Activated T-helper 2 cell treated with anti-CD3 and anti-CD28 coated beads, Interferon-gamma antibody, Interleukin-2, Interleukin-4, amounts not matched to agents 10 μg/mL and 5 μg/mL and 100 μg/mL, durations not matched to agents 14 hours and 24 hours and 36 hours (primary cell): ENCODE results near the gene TMED7. TPM values are rescaled to one million over a fixed set of nuclear protein-coding genes. Genes with fewer than 3 reads are reported as not detected.

ENCODE experiments used
- DNase-seq: peaks from one replicate; pipeline ENCODE4 v3.0.0; 2021; ENCODE audit warnings: low spot score
- H3K27ac Mint-ChIP-seq: one replicate; pipeline ENCODE4 v1.8.0; 2021; ENCODE audit warnings: mixed read lengths
- H3K27me3 Mint-ChIP-seq: one replicate; pipeline ENCODE4 v1.8.0; 2021; ENCODE audit warnings: low read depth, mixed read lengths
- H3K36me3 Mint-ChIP-seq: one replicate; pipeline ENCODE4 v1.8.0; 2021; ENCODE audit warnings: low read depth, mixed read lengths
- H3K4me1 Mint-ChIP-seq: one replicate; pipeline ENCODE4 v1.8.0; 2021; ENCODE audit warnings: low read depth, mixed read lengths
- H3K4me3 Mint-ChIP-seq: one replicate; pipeline ENCODE4 v1.8.0; 2021; ENCODE audit warnings: low read depth, mild to moderate bottlenecking, moderate library complexity, mixed read lengths
- H3K9me3 Mint-ChIP-seq: one replicate; pipeline ENCODE4 v1.8.0; 2021; ENCODE audit warnings: mixed read lengths
- intact Hi-C: fragments of 100-400 bp; cut with micrococcal nuclease; formaldehyde crosslinking; loops from one replicate; pipeline ENCODE4 v1.15.1; 2023
- total RNA-seq: library from RNA; stranded (reverse); gene quantifications from 2 replicates; pipeline ENCODE4 v1.2.3, GENCODE V29; 2022

TMED7 gene
- total RNA-seq, 1 donor from 2014 or later, result 40.2 TPM

DNA sequence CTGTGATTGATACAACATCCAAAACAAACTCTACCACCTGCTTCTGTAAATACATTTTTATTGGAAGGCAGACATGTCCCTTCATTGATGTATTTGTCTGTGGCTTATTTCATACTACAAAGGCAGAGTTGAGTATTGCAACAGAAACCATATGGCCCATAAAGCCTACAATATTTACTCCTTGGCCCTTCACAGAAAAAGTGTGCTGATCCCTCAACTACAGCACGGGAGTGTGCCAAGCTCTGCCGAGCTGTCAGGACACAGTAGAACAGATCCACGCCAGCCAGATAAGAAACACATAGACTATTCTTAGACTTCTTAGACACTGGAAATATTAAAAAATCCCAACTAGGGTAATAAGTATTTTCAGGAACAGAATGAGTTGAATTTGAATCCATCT, 36.8 kb downstream of the TMED7 start:
- Mint-ChIP-seq H3K4me3 (no peak overlapping the region), H3K27ac (no peak overlapping the region), H3K36me3 (no peaks in the 10 kb centered on the region), H3K27me3 (peaks cover 10% of the 10 kb centered on the region), H3K9me3 (no peaks in the 10 kb centered on the region), H3K4me1 (no peaks in the 10 kb centered on the region)
- DNase-seq, result no peak
- intact Hi-C loops, result loop anchor here (5.0 kb wide), 1 partner anchor 202 kb away; no protein-coding TSS in a partner anchor

DNA sequence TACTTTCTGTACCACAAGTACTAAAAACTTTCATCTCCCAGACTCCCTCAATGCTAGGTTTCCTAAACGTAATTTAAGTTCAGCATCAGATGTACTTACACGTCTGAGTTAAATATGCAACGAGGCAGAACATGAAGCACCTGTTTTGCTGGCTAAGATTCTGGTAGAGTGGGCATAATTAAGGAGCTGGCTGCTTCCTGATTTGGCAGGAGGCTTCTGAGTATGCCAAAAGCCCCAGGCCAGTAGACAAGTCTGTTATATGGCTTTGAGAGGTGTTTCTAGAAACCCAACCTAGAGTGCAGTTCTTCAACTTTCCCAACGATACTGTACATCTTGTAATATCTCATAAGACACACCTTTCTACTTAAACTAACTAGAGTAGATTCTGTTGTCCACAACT, 37.2 kb downstream of the TMED7 start:
- H3K36me3 Mint-ChIP-seq, result no peaks in the 10 kb centered on the region
- H3K9me3 Mint-ChIP-seq, result no peaks in the 10 kb centered on the region
- no peak overlapping the region for H3K4me3 Mint-ChIP-seq
- peaks cover 9% of the 10 kb centered on the region for H3K27me3 Mint-ChIP-seq
- DNase-seq, result no peak
- intact Hi-C loops, result loop anchor here (5.0 kb wide), 1 partner anchor 201 kb away; no protein-coding TSS in a partner anchor
- no peak overlapping the region for H3K27ac Mint-ChIP-seq
- H3K4me1 Mint-ChIP-seq, result no peaks in the 10 kb centered on the region

DNA sequence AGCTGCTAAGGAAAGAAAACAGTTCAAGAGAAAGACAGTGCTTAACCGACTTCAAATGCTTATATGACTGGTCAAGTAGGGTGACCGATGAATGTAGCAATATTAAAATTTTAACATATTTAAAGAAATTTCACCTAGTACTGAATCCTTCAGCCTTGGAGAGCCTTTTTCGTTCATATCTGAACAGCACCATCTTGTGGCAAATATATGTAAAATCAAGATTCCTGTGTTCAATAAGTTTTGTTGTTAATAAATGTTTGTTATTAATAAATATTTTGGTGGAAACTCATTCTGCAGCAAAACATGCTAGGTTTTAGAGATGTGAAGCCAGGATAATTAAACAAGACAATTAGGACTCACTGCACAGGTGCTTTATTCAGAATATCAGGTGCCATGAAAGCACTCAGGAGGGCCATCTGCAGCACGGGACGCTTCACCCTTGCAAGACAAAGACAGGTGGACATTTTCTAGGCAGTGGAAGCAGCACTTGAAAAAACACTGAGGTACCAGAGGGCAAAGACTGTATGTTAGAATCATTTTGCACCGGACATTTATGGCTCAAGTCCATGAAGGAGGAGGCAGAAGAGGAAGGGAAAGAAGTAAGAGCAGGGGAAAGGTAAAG, 39.2 kb downstream of the TMED7 start:
- no peaks in the 10 kb centered on the region for H3K9me3 Mint-ChIP-seq
- no peak for DNase-seq
- H3K4me3 Mint-ChIP-seq, result no peak overlapping the region
- intact Hi-C loops, result loop anchor here (1.0 to 5.0 kb wide), 2 partner anchors 199 to 277 kb away; no protein-coding TSS in a partner anchor
- H3K36me3 Mint-ChIP-seq, result no peaks in the 10 kb centered on the region
- H3K4me1 Mint-ChIP-seq, result no peaks in the 10 kb centered on the region
- no peak overlapping the region for H3K27ac Mint-ChIP-seq
- peaks cover 15% of the 10 kb centered on the region for H3K27me3 Mint-ChIP-seq

DNA sequence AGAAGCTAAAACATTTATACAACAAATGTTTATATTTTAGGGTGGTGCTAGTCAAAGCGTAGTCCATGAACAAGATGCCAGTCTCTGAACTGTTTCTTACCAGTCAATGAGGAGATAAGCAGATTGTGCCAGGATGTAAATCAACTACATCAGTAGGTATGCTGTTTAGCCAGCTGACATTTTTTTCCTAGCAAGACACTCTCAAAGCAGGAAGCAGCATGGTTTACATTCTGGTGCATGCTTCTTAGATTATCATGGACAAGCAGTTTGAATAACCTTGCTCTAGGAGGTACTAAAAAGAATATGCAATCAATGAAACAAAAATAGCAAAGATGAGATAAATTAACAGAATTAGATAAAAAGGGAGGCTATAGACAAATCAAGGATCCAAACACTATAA, 40.6 kb downstream of the TMED7 start:
- intact Hi-C loops, result loop anchor here (5.0 kb wide), 1 partner anchor 198 kb away; no protein-coding TSS in a partner anchor
- Mint-ChIP-seq H3K4me3 (no peak overlapping the region), H3K27me3 (peaks cover 10% of the 10 kb centered on the region), H3K4me1 (no peaks in the 10 kb centered on the region), H3K27ac (no peak overlapping the region), H3K36me3 (no peaks in the 10 kb centered on the region), H3K9me3 (no peaks in the 10 kb centered on the region)
- DNase-seq, result no peak

DNA sequence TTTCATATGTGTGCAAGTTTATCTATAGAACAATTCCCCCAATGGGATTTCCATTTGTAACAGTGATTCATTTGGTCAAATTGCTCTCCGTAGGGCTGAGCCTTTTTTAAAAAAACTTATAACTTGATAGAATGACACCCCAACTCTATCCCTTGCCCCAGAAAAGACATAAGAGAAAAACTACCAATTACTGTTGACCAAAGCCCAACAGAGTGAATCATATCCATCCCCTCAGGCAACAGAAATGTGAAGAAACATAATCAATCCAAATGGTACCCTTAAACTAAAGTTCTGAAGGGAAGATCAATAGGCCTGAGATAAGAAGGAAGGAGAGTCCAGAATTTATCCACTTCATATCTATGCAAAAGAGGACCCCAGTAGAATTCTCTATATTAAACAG, 41.3 kb downstream of the TMED7 start:
- H3K4me3 Mint-ChIP-seq, result no peak overlapping the region
- intact Hi-C loops, result no loop called here
- peaks cover 10% of the 10 kb centered on the region for H3K27me3 Mint-ChIP-seq

DNA sequence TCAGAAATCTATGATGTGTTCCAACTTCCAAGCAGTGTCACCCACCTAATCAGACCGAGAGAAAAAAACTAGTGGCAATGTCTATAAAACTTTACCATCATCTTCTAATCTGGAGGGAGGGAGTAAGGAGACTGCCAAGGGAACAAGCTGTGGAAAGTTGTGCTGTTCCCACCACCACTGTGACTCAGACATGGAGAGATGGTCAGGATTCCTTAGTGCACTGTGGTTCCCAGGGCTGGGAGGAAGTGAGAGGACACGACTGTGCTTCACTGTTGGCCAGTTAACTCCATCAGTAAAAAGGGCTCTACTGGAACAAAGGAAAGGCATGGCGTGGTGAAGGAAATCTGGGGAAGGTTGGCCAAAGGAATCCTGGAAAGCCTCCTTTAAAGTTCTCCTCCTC, 42.4 kb downstream of the TMED7 start:
- no peak for DNase-seq
- Mint-ChIP-seq H3K9me3 (no peaks in the 10 kb centered on the region), H3K36me3 (no peaks in the 10 kb centered on the region), H3K27me3 (peaks cover 10% of the 10 kb centered on the region), H3K4me3 (no peak overlapping the region), H3K27ac (no peak overlapping the region), H3K4me1 (no peaks in the 10 kb centered on the region)
- intact Hi-C loops, result no loop called here

More for the DNA sequence above, 41.3 kb downstream of the TMED7 start:
- no peaks in the 10 kb centered on the region for H3K9me3 Mint-ChIP-seq
- no peaks in the 10 kb centered on the region for H3K36me3 Mint-ChIP-seq
- H3K4me1 Mint-ChIP-seq, result no peaks in the 10 kb centered on the region
- DNase-seq, result no peak
- no peak overlapping the region for H3K27ac Mint-ChIP-seq

DNA sequence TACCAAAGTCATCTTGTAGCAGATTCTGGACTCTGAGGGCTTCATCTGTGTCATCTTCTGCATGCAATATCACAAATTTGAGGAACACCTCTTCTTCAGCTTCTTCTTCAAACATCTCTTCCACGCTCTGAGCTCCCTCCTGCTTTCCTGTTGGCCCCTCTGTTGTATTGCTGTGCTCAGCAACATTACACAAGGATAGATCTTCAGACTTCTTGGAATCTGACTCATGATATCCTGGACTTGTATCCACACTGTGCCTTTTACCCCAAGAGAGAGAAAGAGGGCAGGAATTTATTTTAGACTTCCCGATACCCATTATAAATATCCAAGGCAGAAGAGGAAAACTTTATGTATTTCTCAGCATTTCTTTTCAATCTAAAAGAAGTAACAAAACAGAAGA, 44.9 kb downstream of the TMED7 start:
- intact Hi-C loops, result no loop called here

DNA sequence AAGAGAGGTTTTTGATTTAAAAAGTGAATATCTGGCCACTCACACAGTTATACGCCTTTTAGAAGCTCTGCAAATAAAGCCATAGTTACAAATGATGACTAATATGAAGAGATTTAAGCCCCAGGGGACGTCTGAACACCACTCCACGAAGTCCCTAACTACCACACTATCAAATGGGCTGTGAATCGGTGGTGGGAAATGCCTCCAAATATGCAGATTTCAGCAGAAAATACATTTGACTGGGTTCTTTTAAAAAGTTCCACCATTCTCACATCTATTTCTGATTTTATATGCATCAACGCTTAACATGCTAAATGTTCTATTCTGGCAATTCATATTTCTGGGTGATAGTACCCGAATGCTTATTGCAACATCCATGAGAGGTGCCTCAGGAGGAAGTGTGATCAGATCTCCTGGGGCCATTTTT, 46.1 kb downstream of the TMED7 start:
- no peak for DNase-seq
- Mint-ChIP-seq H3K27me3 (peaks cover 12% of the 10 kb centered on the region), H3K4me1 (no peaks in the 10 kb centered on the region), H3K9me3 (no peaks in the 10 kb centered on the region), H3K4me3 (no peak overlapping the region), H3K27ac (no peak overlapping the region), H3K36me3 (no peaks in the 10 kb centered on the region)
- intact Hi-C loops, result no loop called here

More for the DNA sequence above, 44.9 kb downstream of the TMED7 start:
- Mint-ChIP-seq H3K9me3 (no peaks in the 10 kb centered on the region), H3K27me3 (peaks cover 10% of the 10 kb centered on the region), H3K27ac (no peak overlapping the region), H3K4me1 (no peaks in the 10 kb centered on the region), H3K36me3 (no peaks in the 10 kb centered on the region), H3K4me3 (no peak overlapping the region)
- no peak for DNase-seq

DNA sequence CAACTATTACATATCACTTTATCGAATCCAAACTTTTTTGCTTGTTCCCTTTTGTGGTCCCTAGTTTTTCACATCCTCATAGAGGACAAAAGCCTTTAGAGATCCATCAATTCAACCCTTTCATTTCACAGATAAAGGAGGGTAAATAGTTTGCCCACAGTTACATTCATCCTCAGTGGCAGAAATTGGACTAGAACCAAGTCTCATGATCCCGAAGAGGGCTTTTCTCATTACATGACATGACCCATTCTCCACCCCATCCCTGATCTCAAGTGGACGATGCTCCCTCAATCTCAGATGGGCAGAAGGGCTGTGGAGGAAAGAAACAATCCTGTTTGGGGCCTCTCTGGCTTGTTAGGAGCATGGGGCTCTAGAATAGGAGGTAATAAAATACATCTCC, 46.6 kb downstream of the TMED7 start:
- Mint-ChIP-seq H3K4me1 (no peaks in the 10 kb centered on the region), H3K4me3 (no peak overlapping the region), H3K9me3 (no peaks in the 10 kb centered on the region), H3K27me3 (peaks cover 14% of the 10 kb centered on the region), H3K36me3 (no peaks in the 10 kb centered on the region), H3K27ac (no peak overlapping the region)
- no peak for DNase-seq
- intact Hi-C loops, result no loop called here

DNA sequence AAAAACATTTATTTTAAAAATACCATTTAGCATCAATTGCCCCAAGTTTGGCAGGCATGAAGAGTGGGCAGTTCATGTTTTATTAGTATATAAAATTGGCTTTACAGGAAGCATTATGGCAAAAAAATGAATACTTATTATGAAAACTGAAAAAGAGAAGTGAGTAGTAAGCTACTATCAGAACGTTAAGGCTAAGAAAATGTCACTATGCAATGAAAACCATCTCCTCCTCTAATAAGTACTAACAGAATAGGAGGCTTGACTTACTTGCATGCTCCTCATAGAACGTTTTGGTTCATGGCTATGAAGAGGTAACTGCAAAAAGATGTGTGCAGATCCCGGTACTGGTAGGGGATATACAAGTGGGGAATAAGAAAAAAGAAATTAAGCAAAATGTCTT, 47.2 kb downstream of the TMED7 start:
- no peaks in the 10 kb centered on the region for H3K36me3 Mint-ChIP-seq
- H3K9me3 Mint-ChIP-seq, result no peaks in the 10 kb centered on the region
- no peak overlapping the region for H3K27ac Mint-ChIP-seq
- peaks cover 14% of the 10 kb centered on the region for H3K27me3 Mint-ChIP-seq
- H3K4me3 Mint-ChIP-seq, result no peak overlapping the region
- DNase-seq, result no peak
- intact Hi-C loops, result no loop called here
- H3K4me1 Mint-ChIP-seq, result no peaks in the 10 kb centered on the region

DNA sequence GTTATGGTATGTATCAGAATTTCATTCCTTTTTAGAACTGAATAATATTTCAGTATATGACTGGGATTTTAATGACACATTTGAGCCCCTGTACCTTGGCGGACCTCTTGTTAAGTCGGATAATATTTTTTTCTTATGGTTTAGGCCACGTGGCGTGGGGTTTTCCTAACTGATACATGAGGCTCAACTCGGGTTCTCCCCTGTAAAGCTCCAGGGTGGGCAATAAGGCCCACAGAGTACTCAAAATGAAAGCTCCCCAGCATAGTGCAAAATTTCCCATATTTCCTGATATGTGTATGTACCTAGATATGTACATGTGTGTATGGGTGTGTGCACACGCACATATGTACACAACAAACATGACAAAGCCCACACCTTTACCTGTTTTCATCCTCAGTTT, 48.1 kb downstream of the TMED7 start:
- intact Hi-C loops, result no loop called here

DNA sequence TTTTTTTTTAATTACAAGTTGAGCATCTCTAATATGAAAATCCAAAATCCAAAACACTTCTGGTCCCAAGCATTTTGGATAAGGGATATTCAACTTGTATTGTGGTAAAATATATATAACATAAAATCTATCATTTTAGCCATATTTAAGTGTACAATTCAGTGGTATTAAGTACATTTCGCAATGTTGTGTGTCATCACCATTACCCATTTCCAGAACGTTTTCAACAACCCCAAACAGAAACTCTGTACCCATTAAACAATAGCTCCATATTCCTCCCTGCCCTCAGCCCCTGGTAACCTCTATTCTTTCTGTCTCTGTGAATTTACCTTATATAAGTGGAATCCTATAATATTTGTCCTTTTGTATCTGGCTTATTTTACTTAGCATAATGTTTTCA, 48.5 kb downstream of the TMED7 start:
- no peak for DNase-seq
- peaks cover 15% of the 10 kb centered on the region for H3K27me3 Mint-ChIP-seq
- H3K27ac Mint-ChIP-seq, result no peak overlapping the region
- no peaks in the 10 kb centered on the region for H3K36me3 Mint-ChIP-seq
- no peaks in the 10 kb centered on the region for H3K4me1 Mint-ChIP-seq
- no peak overlapping the region for H3K4me3 Mint-ChIP-seq
- intact Hi-C loops, result no loop called here
- H3K9me3 Mint-ChIP-seq, result no peaks in the 10 kb centered on the region

More for the DNA sequence above, 48.1 kb downstream of the TMED7 start:
- no peak for DNase-seq
- Mint-ChIP-seq H3K27ac (no peak overlapping the region), H3K4me3 (no peak overlapping the region), H3K9me3 (no peaks in the 10 kb centered on the region), H3K27me3 (peaks cover 11% of the 10 kb centered on the region), H3K36me3 (no peaks in the 10 kb centered on the region), H3K4me1 (no peaks in the 10 kb centered on the region)

DNA sequence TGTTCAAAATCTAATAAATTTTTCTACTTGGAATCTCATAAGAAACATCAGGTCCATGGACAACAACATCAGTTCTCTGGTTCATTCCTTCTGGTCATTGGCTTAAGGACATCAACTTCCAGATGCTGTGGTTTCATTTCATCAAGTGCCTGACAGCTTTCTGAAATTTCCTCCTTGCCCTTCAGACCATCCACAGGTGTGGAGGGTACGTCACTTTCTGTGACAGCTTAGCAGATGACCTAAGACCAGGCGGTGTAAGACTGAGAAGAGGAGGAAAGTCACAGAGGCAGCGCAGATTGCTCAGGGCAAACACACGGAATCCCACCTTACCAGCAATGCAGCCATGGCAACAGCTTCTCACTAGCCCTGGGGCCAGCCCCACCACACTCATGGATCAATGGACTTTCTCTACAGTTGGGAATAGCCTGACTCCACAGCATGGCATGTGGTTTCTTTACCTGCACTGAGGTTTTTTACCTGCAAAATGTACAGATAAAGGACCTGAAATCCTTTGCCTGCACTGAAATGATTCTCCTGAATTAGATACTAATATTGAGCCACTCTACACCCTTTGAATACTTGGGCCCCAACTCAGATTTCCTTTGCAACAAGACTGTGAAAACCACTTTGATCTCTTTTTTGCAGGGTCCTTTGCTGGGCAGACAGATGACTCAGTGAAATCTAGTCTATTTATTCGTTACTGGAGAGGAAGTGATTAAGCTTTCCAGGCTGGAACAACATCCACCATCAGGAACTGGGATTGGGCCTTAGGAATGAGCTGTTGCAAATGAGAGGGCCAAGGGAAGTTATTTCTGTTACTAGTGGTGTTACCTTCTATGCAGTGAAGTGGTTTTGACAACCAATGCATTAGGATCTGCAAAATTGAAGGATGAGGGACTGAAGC, 50.4 kb downstream of the TMED7 start:
- Mint-ChIP-seq H3K27me3 (peaks cover 21% of the 10 kb centered on the region), H3K9me3 (no peaks in the 10 kb centered on the region), H3K4me3 (no peak overlapping the region), H3K27ac (no peak overlapping the region), H3K4me1 (no peaks in the 10 kb centered on the region), H3K36me3 (no peaks in the 10 kb centered on the region)
- intact Hi-C loops, result no loop called here
- no peak for DNase-seq
